Mesothelial cell of epicardium (in vitro differentiated cells): ENCODE measurements around the gene TSHZ2. TPM values are rescaled to one million over a fixed set of nuclear protein-coding genes. Genes with fewer than 3 reads are reported as not detected.

Source experiments
- DNase-seq, 2 experiments: peaks; one replicate each; pipeline ENCODE4 v3.0.0; 2021; ENCODE audit warnings: low spot score in 2 of 2; ENCODE audit not compliant: unreplicated experiment in 2 of 2
- H3K27ac Mint-ChIP-seq: 2 replicates; pipeline ENCODE4 v1.8.0; 2021; ENCODE audit warnings: mixed read lengths
- H3K27me3 Mint-ChIP-seq: 2 replicates; pipeline ENCODE4 v1.8.0; 2021; ENCODE audit warnings: low read depth, mixed read lengths
- H3K36me3 Mint-ChIP-seq: 2 replicates; pipeline ENCODE4 v1.8.0; 2021; ENCODE audit warnings: mixed read lengths
- H3K4me1 Mint-ChIP-seq: 2 replicates; pipeline ENCODE4 v1.8.0; 2021; ENCODE audit warnings: mixed read lengths
- H3K4me3 Mint-ChIP-seq: 2 replicates; pipeline ENCODE4 v1.8.0; 2021; ENCODE audit warnings: mild to moderate bottlenecking, moderate library complexity, mixed read lengths
- H3K9me3 Mint-ChIP-seq: 2 replicates; pipeline ENCODE4 v1.8.0; 2021; ENCODE audit warnings: mixed read lengths
- CTCF ChIP-seq: fragments of 200-600 bp; sonication (generic); IDR thresholded peaks from one replicate; pipeline ENCODE4 v1.5.0; 2021; ENCODE audit warnings: antibody characterized with exemption; ENCODE audit not compliant: unreplicated experiment
- total RNA-seq: library from RNA; stranded (reverse); gene quantifications from 3 replicates; pipeline ENCODE4 v1.2.1, GENCODE V29; 2021

Gene TSHZ2
- total RNA-seq, 1 donor from 2014 or later, result 28.8 TPM

DNA sequence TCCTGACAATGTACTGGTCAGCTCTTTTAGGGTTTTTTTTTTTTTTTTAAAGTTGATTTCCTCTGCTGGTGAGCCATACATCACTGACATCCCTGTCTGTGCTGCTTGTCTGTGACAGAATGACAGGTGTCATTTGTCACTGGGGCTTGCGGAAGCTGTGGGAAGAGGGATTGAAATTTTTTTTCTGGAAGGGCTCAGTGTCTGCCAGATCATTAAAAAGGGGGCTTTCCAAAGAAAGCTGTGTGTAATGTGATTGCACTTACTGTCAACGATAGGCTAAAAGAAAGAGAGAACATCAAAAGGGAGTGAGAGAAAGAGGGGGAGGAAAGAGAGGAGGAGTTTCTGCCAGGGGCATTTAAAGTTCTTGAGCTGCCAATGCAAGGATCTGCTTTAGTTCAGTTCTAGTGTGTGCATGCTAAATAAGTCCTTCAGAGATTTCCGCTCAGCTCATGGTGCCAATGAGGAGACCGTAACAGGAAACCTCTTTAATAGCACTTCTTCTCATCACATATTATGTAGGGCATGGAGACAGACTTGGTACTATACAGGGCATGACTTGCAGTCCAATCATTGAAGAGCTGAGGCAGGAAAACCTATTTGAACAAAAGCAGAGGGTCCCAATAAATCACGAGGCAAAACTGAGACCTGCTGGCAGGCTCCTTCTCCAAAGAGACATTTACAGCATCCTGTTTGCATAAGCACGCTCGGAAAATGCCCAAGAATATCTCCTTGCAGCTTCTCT, 177.2 kb downstream of the TSHZ2 start:
- TF ChIP-seq CTCF, result no peak
- Mint-ChIP-seq H3K27me3 (no peaks in the 10 kb centered on the region), H3K4me1 (peaks cover 22% of the 10 kb centered on the region), H3K4me3 (no peak overlapping the region), H3K36me3 (no peaks in the 10 kb centered on the region), H3K27ac (peak overlapping the region; percentile 70), H3K9me3 (no peaks in the 10 kb centered on the region)
- no peak for DNase-seq

DNA sequence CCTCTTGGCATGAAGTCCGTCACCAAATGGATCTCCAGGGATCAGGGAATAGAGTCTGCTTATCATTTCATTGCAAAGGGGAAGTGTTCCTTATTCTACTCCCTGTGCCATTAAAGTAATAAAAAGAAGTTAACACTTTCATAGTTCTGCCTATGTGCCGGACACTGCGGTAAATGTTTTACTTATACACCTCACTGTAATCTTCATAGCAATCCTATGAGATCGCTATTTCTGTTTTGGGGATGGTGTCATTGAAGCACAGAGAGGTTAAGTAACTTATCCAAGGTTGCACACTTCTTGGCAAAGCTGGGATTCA, 177.7 kb downstream of the TSHZ2 start:
- no peaks in the 10 kb centered on the region for H3K9me3 Mint-ChIP-seq

GRCh38 chr20:53150532-53150931, 178.4 kb downstream of the TSHZ2 start:
- no peaks in the 10 kb centered on the region for H3K9me3 Mint-ChIP-seq
- peaks cover 22% of the 10 kb centered on the region for H3K4me1 Mint-ChIP-seq

More for the DNA sequence above, 177.7 kb downstream of the TSHZ2 start:
- Mint-ChIP-seq H3K4me3 (no peak overlapping the region), H3K27ac (no peak overlapping the region), H3K36me3 (no peaks in the 10 kb centered on the region), H3K27me3 (no peaks in the 10 kb centered on the region), H3K4me1 (peaks cover 22% of the 10 kb centered on the region)
- TF ChIP-seq CTCF, result no peak
- no peak for DNase-seq

GRCh38 chr20:53152228-53152627, 180.1 kb downstream of the TSHZ2 start:
- no peak for DNase-seq
- Mint-ChIP-seq H3K9me3 (no peaks in the 10 kb centered on the region), H3K27me3 (no peaks in the 10 kb centered on the region), H3K4me3 (no peak overlapping the region), H3K27ac (no peak overlapping the region), H3K4me1 (peaks cover 22% of the 10 kb centered on the region), H3K36me3 (no peaks in the 10 kb centered on the region)
- no peak for TF ChIP-seq CTCF

More at GRCh38 chr20:53150532-53150931, 178.4 kb downstream of the TSHZ2 start:
- no peak for DNase-seq
- TF ChIP-seq CTCF, result no peak
- Mint-ChIP-seq H3K4me3 (no peak overlapping the region), H3K27me3 (no peaks in the 10 kb centered on the region), H3K36me3 (no peaks in the 10 kb centered on the region), H3K27ac (no peak overlapping the region)

DNA sequence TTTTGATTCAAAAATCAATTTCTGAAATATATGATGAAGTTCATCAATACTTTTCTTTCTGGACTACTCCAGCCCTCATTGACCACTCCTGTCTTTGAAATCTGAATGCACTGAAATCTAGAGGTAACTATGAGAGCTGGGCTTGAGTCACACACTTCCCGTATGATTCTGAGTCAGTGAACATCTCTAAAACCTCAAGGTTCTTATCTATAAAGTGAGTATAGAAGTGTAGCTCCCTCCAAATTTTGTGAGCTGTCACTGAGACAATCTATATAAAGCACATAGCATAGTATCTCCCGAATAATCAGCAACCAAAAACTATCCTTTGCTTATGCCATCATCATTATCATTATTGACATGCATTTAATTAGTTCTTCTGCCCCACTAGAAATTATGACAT, 182.4 kb downstream of the TSHZ2 start:
- Mint-ChIP-seq H3K36me3 (peaks cover 10% of the 10 kb centered on the region), H3K4me1 (peaks cover 6% of the 10 kb centered on the region), H3K27ac (no peak overlapping the region), H3K9me3 (peaks cover 7% of the 10 kb centered on the region), H3K27me3 (no peaks in the 10 kb centered on the region), H3K4me3 (no peak overlapping the region)
- no peak for DNase-seq
- no peak for TF ChIP-seq CTCF
